GM18868 (cell line): ENCODE data around the gene RBAK.
"Not testable (repeated sequence)": the region's sequence is repeated elsewhere in the genome, so short reads cannot be mapped to it uniquely, and the experiment has no call there.

Experiments
- ATAC-seq: cut with Tn5 transposase; IDR thresholded peaks from one replicate; pipeline ENCODE4 v1.9.1; 2021; ENCODE audit warnings: mild to moderate bottlenecking, moderate library complexity; ENCODE audit not compliant: unreplicated experiment

Gene RBAK

GRCh38 chr7:5045558-5046396 is at the start of gene RBAK:
Gene RBAK (plus strand): TSS chr7:5045860. CDS start chr7:5048077, 2,217 bp downstream.
- ATAC-seq = peak; percentile 99

GRCh38 chr7:4996696-4997222 is 48.9 kb upstream of the RBAK start:
- no peak for ATAC-seq

- no peak for ATAC-seq
These were observed 47.4 kb upstream of the RBAK start for GRCh38 chr7:4998244-4998643.

- no peak for ATAC-seq
These were observed 46.8 kb upstream of the RBAK start for GRCh38 chr7:4998910-4999309.

- no peak for ATAC-seq
These were observed 46.2 kb upstream of the RBAK start for GRCh38 chr7:4999369-4999950.

- ATAC-seq = no peak
These were observed 44.7 kb upstream of the RBAK start for GRCh38 chr7:5001003-5001402.

- ATAC-seq = no peak
These were observed 43.7 kb upstream of the RBAK start for GRCh38 chr7:5001911-5002310.

DNA sequence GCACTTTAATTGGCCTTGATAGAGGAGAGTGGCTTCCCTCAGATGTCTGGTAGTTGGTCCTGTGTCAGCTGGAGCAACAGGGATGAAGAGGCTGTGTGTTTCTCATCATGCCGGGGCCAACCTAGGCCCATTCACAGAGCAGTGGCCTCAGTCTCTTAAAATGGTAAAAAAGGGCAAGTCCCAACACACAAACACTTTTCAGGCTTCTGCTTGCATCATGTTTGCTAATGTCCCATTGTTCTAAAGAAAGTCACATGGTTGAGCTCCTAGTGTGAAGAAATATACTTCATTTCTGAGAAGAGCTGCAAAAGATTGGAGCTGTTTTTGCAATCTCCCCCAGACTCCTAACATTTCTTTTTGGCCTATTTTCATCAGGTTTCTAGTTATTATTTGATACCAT is 40.6 kb upstream of the RBAK start:
- ATAC-seq = no peak

- no peak for ATAC-seq
These were observed 32.7 kb upstream of the RBAK start for GRCh38 chr7:5012985-5013384.

- ATAC-seq = not testable (repeated sequence)
These were observed 29.7 kb upstream of the RBAK start for GRCh38 chr7:5015936-5016335.

- ATAC-seq = not testable (repeated sequence)
These were observed 28.0 kb upstream of the RBAK start for GRCh38 chr7:5017626-5018025.

DNA sequence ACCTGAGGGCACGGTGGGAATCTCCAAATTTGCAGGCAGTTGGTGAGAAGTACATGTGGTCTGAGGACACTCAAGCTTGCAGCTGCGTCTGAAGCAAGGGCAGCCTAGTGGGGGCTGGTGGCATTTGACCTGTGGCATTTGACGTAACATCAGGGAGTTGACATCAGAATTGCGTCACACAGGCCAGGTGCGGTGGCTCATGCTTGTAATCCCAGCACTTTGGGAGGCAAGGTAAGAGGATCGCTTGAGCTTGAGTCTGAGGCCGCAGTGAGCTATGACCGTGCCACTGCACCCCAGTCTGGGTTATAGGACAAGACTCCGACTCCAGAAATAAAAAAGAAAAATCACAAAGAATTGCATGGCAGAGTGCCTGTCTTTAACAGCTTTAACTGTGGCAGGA is 25.6 kb upstream of the RBAK start:
- ATAC-seq = no peak

DNA sequence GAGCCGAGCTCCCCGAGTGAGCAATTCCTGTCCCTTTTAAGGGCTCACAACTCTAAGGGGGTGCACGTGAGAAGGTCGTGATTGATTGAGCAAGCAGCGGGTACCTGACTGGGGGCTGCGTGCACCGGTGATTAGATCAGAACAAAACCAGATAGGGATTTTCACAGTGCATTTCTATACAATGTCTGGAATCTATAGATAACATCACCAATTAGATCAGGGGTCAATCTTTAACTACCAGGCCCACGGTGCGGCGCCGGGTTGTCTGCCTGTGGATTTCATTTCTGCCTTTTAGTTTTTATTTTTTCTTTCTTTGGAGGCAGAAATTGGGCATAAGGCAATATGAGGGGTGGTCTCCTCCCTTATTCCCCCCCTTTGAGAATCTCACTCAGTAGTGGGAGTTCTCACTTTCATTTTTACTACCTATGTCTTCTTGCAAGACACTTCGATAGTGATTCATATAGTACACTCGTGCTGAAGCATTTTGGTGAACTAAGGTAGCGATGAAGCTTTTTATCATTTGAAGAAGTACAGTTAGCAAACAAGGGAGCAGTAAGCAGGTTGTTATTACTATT is 24.6 kb upstream of the RBAK start:
- ATAC-seq = not testable (repeated sequence)

DNA sequence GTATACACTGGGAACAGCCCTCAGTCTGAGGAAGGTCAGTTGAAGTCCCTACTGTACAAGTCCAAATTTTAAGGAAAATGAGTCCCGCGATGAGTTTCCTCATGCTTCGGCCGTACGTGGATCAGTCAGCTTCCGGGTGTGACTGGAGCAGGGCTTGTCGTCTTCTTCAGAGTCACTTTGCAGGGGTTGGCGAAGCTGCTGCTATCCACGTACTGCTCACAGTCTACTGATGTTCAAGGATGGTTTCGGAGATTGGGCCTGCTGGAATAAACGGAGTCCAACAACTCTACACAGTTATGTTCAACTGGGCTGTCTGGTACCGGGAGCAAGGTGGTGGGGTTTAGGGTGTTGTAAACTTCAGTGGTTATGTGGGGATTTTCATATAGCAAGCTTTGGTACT is 22.0 kb upstream of the RBAK start:
- ATAC-seq = not testable (repeated sequence)

- ATAC-seq = not testable (repeated sequence)
These were observed 17.8 kb upstream of the RBAK start for GRCh38 chr7:5027796-5028410.

DNA sequence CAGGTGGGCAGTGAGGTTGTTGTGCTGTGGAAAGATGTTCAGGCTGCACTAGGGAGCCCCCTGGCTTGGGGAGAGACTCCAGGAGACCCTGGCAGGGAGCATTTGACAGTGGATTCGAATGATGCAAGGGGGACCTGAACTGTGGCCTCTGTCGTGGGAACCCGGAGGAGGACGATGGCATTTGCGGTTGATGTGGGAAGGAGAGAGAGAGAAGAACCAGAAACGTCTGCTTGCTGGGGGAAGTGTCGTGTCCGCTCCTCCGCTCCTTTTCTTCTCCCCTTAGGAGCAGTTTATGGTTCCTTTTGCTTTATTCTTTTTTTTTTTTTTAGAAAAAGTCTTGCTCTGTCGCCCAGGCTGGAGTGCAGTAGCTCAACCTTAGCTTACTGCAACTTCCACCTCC is 12.5 kb upstream of the RBAK start:
- not testable (repeated sequence) for ATAC-seq

- no peak for ATAC-seq
These were observed 10.4 kb upstream of the RBAK start for GRCh38 chr7:5035276-5035675.

GRCh38 chr7:5036446-5036845 is 9.2 kb upstream of the RBAK start:
- ATAC-seq = no peak

GRCh38 chr7:5041047-5041446 is 4.6 kb upstream of the RBAK start:
- no peak for ATAC-seq

- ATAC-seq = no peak
These were observed 2.0 kb upstream of the RBAK start for GRCh38 chr7:5043661-5044060.

GRCh38 chr7:5046397-5046732 is 705 bp downstream of the RBAK start:
- not testable (repeated sequence) for ATAC-seq

DNA sequence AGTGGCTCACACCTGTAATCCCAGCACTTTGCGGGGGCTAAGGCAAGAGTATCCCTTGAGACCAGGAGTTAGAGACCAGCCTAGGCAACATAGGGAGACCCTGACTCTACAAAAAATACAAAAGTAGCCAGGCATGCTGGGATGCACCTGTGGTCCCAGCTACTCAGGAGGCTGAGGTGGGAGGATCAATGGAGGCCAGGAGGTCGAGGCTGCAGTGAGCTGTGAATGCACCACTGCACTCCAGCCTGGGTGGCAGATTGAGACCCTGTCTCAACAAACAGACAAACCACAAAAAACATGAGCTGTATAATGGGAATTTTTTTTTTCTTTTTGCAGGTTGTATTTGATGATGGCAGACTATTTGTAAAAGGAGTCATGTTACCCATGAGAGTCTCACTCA is 1.5 kb downstream of the RBAK start:
- not testable (repeated sequence) for ATAC-seq
